Sigmoid colon (tissue), 7 donors: ENCODE data around the gene EHMT1. TPM values are rescaled to one million over a fixed set of nuclear protein-coding genes. Genes with fewer than 3 reads are reported as not detected.

Experiments
- DNase-seq: peaks from one replicate; pipeline ENCODE4 v3.0.0-alpha.2; 2019
- H3K27ac ChIP-seq, 4 donors: fragments of 200-600 bp; sonication (generic); one replicate each; pipeline ENCODE4 v1.5.1; 2016 to 2019; ENCODE audit warnings: mild to moderate bottlenecking in 1 of 4
- H3K27me3 ChIP-seq, 3 donors: fragments of 200-600 bp; sonication (generic); one replicate each; pipeline ENCODE4 v1.5.1; 2019; ENCODE audit warnings: mild to moderate bottlenecking in 1 of 3
- H3K36me3 ChIP-seq, 4 donors: fragments of 200-600 bp; sonication (generic); one replicate each; pipeline ENCODE4 v1.5.1; 2016 to 2019
- H3K4me1 ChIP-seq, 4 donors: fragments of 200-600 bp; sonication (generic); one replicate each; pipeline ENCODE4 v1.5.1; 2017 to 2019
- H3K4me3 ChIP-seq, 4 donors: fragments of 200-600 bp; sonication (generic); one replicate each; pipeline ENCODE4 v1.5.1; 2017 to 2019; ENCODE audit warnings: mild to moderate bottlenecking in 2 of 4, moderate library complexity in 1 of 4
- H3K9me3 ChIP-seq, 4 donors: fragments of 200-600 bp in 3 of 4; sonication (generic) in 3 of 4; one replicate each; pipeline versions ENCODE4 v1.5.1 to v1.6.1; 2013 to 2019
- EP300 ChIP-seq, 4 donors: sonication (generic); formaldehyde crosslinking; IDR thresholded peaks; one replicate each; pipeline ENCODE4 v1.6.1; 2017; ENCODE audit warnings: antibody characterized with exemption in 4 of 4
- POLR2A ChIP-seq, 2 donors: fragments of 450-650 bp; IDR thresholded peaks; one replicate each; pipeline ENCODE4 v1.6.1; 2016; ENCODE audit warnings: antibody characterized with exemption in 2 of 2, mild to moderate bottlenecking in 2 of 2, moderate library complexity in 2 of 2
- POLR2AphosphoS5 ChIP-seq, 4 donors: sonication (generic); formaldehyde crosslinking; IDR thresholded peaks; one replicate each; pipeline ENCODE4 v1.6.1; 2017; ENCODE audit warnings: antibody characterized with exemption in 4 of 4
- WGBS, 2 donors: extraction: QIAGEN DNeasy Blood & Tissue Kit; methylation state at CpG; one replicate each; pipeline ENCODE4 v1.1.7; 2013; 5-methylcytosine and 5-hydroxymethylcytosine counted together
- intact Hi-C: fragments of 100-400 bp; cut with DNase I; formaldehyde crosslinking; loops from one replicate; pipeline ENCODE4 v1.15.1; 2023
- polyA plus RNA-seq, 3 donors: library from polyadenylated mRNA; stranded (reverse); fragments of 200-250 nt; gene quantifications; one replicate each; pipeline ENCODE4 v1.2.3, GENCODE V29; 2013
- total RNA-seq, 4 donors: library from RNA; depleted of rRNA; stranded (reverse); fragments of >200 nt; gene quantifications; one replicate each; pipeline ENCODE4 v1.1.0, GENCODE V29; 2016
- TF ChIP-seq, protein P1 (sequence below), 4 experiments: fragments of 450-650 bp in 3 of 4; fragments of 200-600 bp in 1 of 4; IDR thresholded peaks; one replicate each; pipeline ENCODE4 v1.5.1; 2016 to 2019; ENCODE audit warnings: antibody characterized with exemption in 4 of 4, mild to moderate bottlenecking in 3 of 4, moderate library complexity in 2 of 4
- donor health status: healthy with polysubstance abuse.
- donor health status: Bipolar disorder and iron deficiency.
- donor health status: healthy.

The EHMT1 gene
- total and polyA plus RNA-seq, 7 donors: 19.2 to 91.4 (median 60.4) TPM

DNA sequence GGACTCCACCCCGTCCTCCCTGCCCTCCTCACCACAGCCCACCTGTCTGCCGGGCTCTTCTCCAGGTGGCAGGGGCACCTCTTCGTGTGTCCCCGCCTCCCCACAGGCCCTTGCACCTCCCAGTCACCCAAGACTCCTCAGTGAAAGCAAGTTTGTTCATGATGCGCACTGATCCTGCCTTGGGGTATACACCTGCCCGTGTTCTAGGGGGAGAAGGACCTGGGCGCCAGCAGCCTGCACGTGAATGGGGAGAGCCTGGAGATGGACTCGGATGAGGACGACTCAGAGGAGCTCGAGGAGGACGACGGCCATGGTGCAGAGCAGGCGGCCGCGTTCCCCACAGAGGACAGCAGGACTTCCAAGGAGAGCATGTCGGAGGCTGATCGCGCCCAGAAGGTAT lies 124.9 kb downstream of the EHMT1 start:
- no peak overlapping the region for H3K27ac ChIP-seq
- H3K27me3 ChIP-seq: no peaks in the 10 kb centered on the region
- whole genome bisulfite sequencing, 2 donors: 96% methylated on average over 19 of the region's 19 CpGs
- peaks cover 7 to 44% (median 21%) of the 10 kb centered on the region in 4 donors for H3K36me3 ChIP-seq
- intact Hi-C loops: loop anchor here (5.0 kb wide), 1 partner anchor 71 kb away; no protein-coding TSS in a partner anchor
- no peaks in the 10 kb centered on the region for H3K9me3 ChIP-seq
- DNase-seq: no peak
- peaks cover 0 to 25% (median 18%) of the 10 kb centered on the region in 4 donors for H3K4me1 ChIP-seq
- TF ChIP-seq EP300 (IDR thresholded peaks at IDR 0.05) (no peak), POLR2A (IDR thresholded peaks at IDR 0.05) (no peak), POLR2AphosphoS5 (IDR thresholded peaks at IDR 0.05) (no peak)
- TF ChIP-seq, protein P1, sequence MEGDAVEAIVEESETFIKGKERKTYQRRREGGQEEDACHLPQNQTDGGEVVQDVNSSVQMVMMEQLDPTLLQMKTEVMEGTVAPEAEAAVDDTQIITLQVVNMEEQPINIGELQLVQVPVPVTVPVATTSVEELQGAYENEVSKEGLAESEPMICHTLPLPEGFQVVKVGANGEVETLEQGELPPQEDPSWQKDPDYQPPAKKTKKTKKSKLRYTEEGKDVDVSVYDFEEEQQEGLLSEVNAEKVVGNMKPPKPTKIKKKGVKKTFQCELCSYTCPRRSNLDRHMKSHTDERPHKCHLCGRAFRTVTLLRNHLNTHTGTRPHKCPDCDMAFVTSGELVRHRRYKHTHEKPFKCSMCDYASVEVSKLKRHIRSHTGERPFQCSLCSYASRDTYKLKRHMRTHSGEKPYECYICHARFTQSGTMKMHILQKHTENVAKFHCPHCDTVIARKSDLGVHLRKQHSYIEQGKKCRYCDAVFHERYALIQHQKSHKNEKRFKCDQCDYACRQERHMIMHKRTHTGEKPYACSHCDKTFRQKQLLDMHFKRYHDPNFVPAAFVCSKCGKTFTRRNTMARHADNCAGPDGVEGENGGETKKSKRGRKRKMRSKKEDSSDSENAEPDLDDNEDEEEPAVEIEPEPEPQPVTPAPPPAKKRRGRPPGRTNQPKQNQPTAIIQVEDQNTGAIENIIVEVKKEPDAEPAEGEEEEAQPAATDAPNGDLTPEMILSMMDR (IDR thresholded peaks at IDR 0.05): no peak
- H3K4me3 ChIP-seq: no peak overlapping the region

DNA sequence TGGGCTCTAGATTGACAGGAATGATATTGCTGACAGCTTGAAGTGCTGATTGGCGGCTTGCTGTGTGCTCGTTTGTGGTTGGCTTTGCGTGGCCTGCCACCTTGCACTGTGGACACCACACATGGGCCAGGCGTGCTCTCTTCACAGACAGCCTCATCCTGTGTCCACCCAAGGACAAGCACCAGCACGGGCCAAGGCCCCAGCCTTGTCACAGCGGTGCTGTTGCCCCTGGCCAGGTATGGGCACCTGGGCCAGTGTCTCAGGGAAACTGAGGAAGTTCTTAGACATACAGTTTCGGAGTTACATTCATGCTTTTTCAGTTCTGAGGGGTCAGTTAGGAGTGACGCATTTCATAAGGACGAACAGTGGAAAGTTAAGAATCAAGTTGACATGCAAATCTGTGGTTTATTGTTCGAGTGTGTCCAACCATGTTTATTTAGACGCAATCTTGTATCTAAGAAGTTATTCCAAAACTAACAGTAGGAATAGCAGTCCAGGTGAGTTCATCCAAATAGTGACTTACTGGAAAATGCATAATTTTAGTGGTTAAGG lies 125.9 kb downstream of the EHMT1 start:
- WGBS, 2 donors: 87 to 93% methylated on average over 11 of the region's 11 CpGs
- H3K4me3 ChIP-seq: no peak overlapping the region
- H3K4me1 ChIP-seq: peaks cover 0 to 21% (median 13%) of the 10 kb centered on the region in 4 donors
- intact Hi-C loops: loop anchor here (5.0 kb wide), 1 partner anchor 72 kb away; no protein-coding TSS in a partner anchor
- no peak for TF ChIP-seq POLR2A (IDR thresholded peaks at IDR 0.05)
- no peak for TF ChIP-seq POLR2AphosphoS5 (IDR thresholded peaks at IDR 0.05)
- TF ChIP-seq, protein P1 (IDR thresholded peaks at IDR 0.05): no peak
- no peak for TF ChIP-seq EP300 (IDR thresholded peaks at IDR 0.05)
- no peak for DNase-seq
- no peaks in the 10 kb centered on the region for H3K27me3 ChIP-seq
- H3K9me3 ChIP-seq: no peaks in the 10 kb centered on the region
- H3K36me3 ChIP-seq: peaks cover 7 to 44% (median 21%) of the 10 kb centered on the region in 4 donors
- no peak overlapping the region for H3K27ac ChIP-seq

DNA sequence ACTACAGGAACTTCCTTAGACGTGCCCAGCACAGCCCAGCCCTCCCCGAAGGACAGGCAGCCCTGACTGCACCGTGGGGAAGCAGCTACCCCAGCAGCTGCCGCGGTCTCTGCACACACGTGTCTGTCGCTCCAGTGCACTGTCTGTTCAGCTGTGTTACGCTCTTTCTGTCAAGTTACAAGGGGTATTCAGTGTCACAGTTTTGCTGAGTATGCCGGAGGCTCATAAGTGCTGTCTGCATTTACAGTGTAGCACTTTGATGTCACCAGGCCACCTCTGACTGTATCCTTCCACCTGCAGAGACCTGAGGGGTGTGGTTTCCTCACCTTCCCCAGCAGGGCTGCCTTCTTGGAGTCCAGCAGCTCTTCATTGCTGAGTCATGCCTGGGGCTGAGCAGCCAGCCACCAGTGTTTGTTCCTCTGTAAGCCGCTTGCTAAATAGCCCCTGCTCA lies 126.8 kb downstream of the EHMT1 start:
- no peaks in the 10 kb centered on the region for H3K27me3 ChIP-seq
- peaks cover 0 to 12% (median 6%) of the 10 kb centered on the region in 4 donors for H3K4me1 ChIP-seq
- no peak for DNase-seq
- WGBS, 2 donors: 62 to 87% methylated on average over 10 of the region's 10 CpGs
- TF ChIP-seq, protein P1 (IDR thresholded peaks at IDR 0.05): no peak
- peaks cover 7 to 44% (median 21%) of the 10 kb centered on the region in 4 donors for H3K36me3 ChIP-seq
- intact Hi-C loops: no loop called here
- H3K4me3 ChIP-seq: no peak overlapping the region
- no peaks in the 10 kb centered on the region for H3K9me3 ChIP-seq
- no peak overlapping the region for H3K27ac ChIP-seq

DNA sequence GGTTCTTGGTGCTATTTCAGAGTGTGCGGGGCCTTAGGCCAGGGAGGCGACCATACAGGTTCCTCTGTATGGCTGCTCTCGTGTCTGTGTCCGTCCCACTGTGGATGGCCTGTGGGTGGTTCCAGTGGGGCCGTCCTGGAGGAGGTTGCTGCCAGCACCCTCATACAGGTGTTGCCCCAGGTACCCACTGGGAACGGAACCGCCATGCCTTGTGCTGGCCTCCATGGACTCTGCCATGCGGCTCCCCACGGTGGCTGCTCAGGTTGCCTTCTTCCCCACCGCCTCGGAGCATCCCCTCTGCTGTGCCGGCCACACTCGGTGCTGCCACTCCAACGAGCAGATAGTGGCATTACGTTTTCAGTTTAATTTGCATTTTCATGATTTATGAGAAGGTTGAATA lies 129.5 kb downstream of the EHMT1 start:
- Histone ChIP-seq H3K27ac (no peak overlapping the region), H3K4me1 (no peaks in the 10 kb centered on the region), H3K9me3 (no peaks in the 10 kb centered on the region), H3K4me3 (no peak overlapping the region), H3K27me3 (no peaks in the 10 kb centered on the region), H3K36me3 (peaks cover 8 to 55% (median 27%) of the 10 kb centered on the region in 4 donors)
- intact Hi-C loops: no loop called here
- WGBS, 2 donors: 95 to 96% methylated on average over 15 of the region's 15 CpGs
- no peak for DNase-seq
- TF ChIP-seq POLR2A (IDR thresholded peaks at IDR 0.05) (no peak), EP300 (IDR thresholded peaks at IDR 0.05) (no peak), POLR2AphosphoS5 (IDR thresholded peaks at IDR 0.05) (no peak)
- TF ChIP-seq, protein P1 (IDR thresholded peaks at IDR 0.05): no peak

DNA sequence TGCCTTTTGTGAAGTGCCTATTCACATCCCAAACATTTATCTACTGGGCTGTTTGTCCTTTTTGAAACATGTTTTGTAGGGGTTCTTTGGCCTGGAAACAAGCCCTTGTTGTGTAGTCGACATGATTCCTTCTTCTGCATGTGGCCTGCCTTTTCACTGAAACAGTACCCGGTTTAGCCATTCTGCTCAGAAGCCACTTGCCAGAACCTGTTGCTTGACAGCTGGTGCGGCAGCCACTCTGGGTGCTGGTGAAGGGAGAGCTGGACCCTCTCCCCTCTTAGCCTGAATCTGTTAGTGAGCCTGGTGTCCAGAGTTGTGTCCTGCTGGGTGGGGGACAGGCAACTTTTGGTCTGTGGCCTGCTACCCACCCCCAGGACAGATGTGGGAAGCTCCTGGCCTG lies 129.9 kb downstream of the EHMT1 start:
- WGBS, 2 donors: 92 to 94% methylated on average over 3 of the region's 3 CpGs
- no peak for DNase-seq
- TF ChIP-seq POLR2AphosphoS5 (IDR thresholded peaks at IDR 0.05) (no peak), EP300 (IDR thresholded peaks at IDR 0.05) (no peak), POLR2A (IDR thresholded peaks at IDR 0.05) (no peak)
- TF ChIP-seq, protein P1 (IDR thresholded peaks at IDR 0.05): no peak
- Histone ChIP-seq H3K4me1 (no peaks in the 10 kb centered on the region), H3K27me3 (no peaks in the 10 kb centered on the region), H3K4me3 (no peak overlapping the region), H3K36me3 (peaks cover 7 to 55% (median 25%) of the 10 kb centered on the region in 4 donors), H3K27ac (no peak overlapping the region), H3K9me3 (no peaks in the 10 kb centered on the region)
- intact Hi-C loops: no loop called here
